Measurements from ENCODE around the gene MYB. TPM values are rescaled to one million over a fixed set of nuclear protein-coding genes. Genes with fewer than 3 reads are reported as not detected.

The MYB gene
- total RNA-seq, 1 experiment from 2014 or later, result 3.7 TPM

GRCh38 chr6:135224037-135224647 is 43.0 kb downstream of the MYB start:
- TF ChIP-seq TCF7L2 (IDR thresholded peaks at IDR 0.05; ENCODE audit: borderline replicate concordance, extremely low read depth, insufficient read depth, insufficient read length) (no peak), SP1 (IDR thresholded peaks at IDR 0.05; ENCODE audit: low read depth) (no peak), EZH2 (IDR thresholded peaks at IDR 0.05) (no peak), POLR2A (IDR thresholded peaks at IDR 0.05; ENCODE audit: borderline replicate concordance, extremely low read depth, insufficient read depth, insufficient read length) (no peak), RAD21 (IDR thresholded peaks at IDR 0.05; ENCODE audit: low read depth) (no peak), MAX (IDR thresholded peaks at IDR 0.05) (no peak), CTCF (IDR thresholded peaks at IDR 0.05 in 2 of 3, conservative IDR thresholded peaks at IDR 0.05 in 1 of 3; ENCODE audit: borderline replicate concordance in 1 of 3, insufficient read depth in 1 of 3, low read depth in 2 of 3, low read length in 2 of 3) (no peak), REST (IDR thresholded peaks at IDR 0.05; ENCODE audit: low read depth) (no peak), CBX3 (IDR thresholded peaks at IDR 0.05; ENCODE audit: low read depth) (no peak), EGR1 (IDR thresholded peaks at IDR 0.05; ENCODE audit: low read depth) (no peak), ELF1 (IDR thresholded peaks at IDR 0.05; ENCODE audit: borderline replicate concordance, low read depth) (no peak)
- no peak overlapping the region for H3K4me2 ChIP-seq (ENCODE audit: low read length)
- DNase-seq (ENCODE audit: low read depth, low spot score), result no peak
- H3K4me3 ChIP-seq (replicated peaks in 1 of 2; ENCODE audit: low read depth in 1 of 2, low read length in 2 of 2), result no peak overlapping the region
- H4K20me1 ChIP-seq (ENCODE audit: insufficient read depth), result no peaks in the 10 kb centered on the region
- H3K9me3 ChIP-seq (ENCODE audit: control insufficient read depth in 1 of 2, insufficient read depth in 1 of 2, low read depth in 1 of 2, low read length in 2 of 2), result no peaks in the 10 kb centered on the region
- BruUV-seq (replicated peaks), result no TSS peak
- no peak overlapping the region for H3K27ac ChIP-seq (ENCODE audit: low read depth, low read length)
- no peaks in the 10 kb centered on the region for H3K79me2 ChIP-seq (ENCODE audit: insufficient read depth, low read length)
- no peaks in the 10 kb centered on the region for H3K36me3 ChIP-seq (ENCODE audit: control insufficient read depth in 1 of 2, insufficient read depth in 2 of 2, low read length in 2 of 2)
- no peak overlapping the region for H3K9ac ChIP-seq (ENCODE audit: low read length)
- ChIA-PET CTCF (no interaction called here), RAD21 (ENCODE audit: low non-redundant PET in 1 of 2, low total read pairs in 2 of 2, uncharacterized antibody in 2 of 2, unreplicated experiment in 2 of 2) (no interaction called here), POLR2A (no interaction called here)
- no peaks in the 10 kb centered on the region for H3K9me2 ChIP-seq (ENCODE audit: insufficient read depth)
- H2AFZ ChIP-seq (ENCODE audit: low read depth, low read length, poor library complexity, severe bottlenecking), result no peak overlapping the region
- H3K4me1 ChIP-seq (ENCODE audit: control insufficient read depth in 1 of 2, insufficient read depth in 2 of 2, low read length in 2 of 2), result no peaks in the 10 kb centered on the region
- intact Hi-C loops (cut with micrococcal nuclease), result no loop called here
- no peaks in the 10 kb centered on the region for H3K27me3 ChIP-seq (ENCODE audit: insufficient read depth, low read length)
- ATAC-seq, result no peak
